HEK293 (cell line): Measurements from ENCODE around the gene MRPL36.
A peak's percentile ranks its signal among the peaks of the same experiment; 100 is the strongest.

Source experiments
- BCL11A ChIP-seq: fragments of 450-650 bp; formaldehyde crosslinking; IDR thresholded peaks from 2 replicates; pipeline ENCODE4 v1.5.1; 2016; ENCODE audit warnings: low read depth, missing biosample characterization, missing genetic modification characterization
- BCL11B ChIP-seq: fragments of 450-650 bp; formaldehyde crosslinking; IDR thresholded peaks from 2 replicates; pipeline ENCODE4 v1.5.1; 2016; ENCODE audit warnings: low read depth, missing biosample characterization, missing genetic modification characterization
- SP2 ChIP-seq: fragments of 450-650 bp; formaldehyde crosslinking; IDR thresholded peaks from 2 replicates; pipeline ENCODE4 v1.5.1; 2016; ENCODE audit warnings: missing biosample characterization, missing genetic modification characterization
- SP3 ChIP-seq: fragments of 450-650 bp; formaldehyde crosslinking; IDR thresholded peaks from 2 replicates; pipeline ENCODE4 v1.5.1; 2016; ENCODE audit warnings: missing biosample characterization, missing genetic modification characterization
- TRIM28 ChIP-seq: IDR thresholded peaks from 2 replicates; pipeline ENCODE4 v1.6.1; 2011; ENCODE audit warnings: low read length, control low read depth, borderline replicate concordance
- ZFP41 ChIP-seq: fragments of 450-650 bp; formaldehyde crosslinking; IDR thresholded peaks from 2 replicates; pipeline ENCODE4 v1.5.1; 2016; ENCODE audit warnings: missing biosample characterization, missing genetic modification characterization, borderline replicate concordance
- ZNF121 ChIP-seq: fragments of 450-650 bp; formaldehyde crosslinking; IDR thresholded peaks from 2 replicates; pipeline ENCODE4 v1.5.1; 2016; ENCODE audit warnings: missing biosample characterization, missing genetic modification characterization
- ZNF223 ChIP-seq: fragments of 450-650 bp; formaldehyde crosslinking; IDR thresholded peaks from 2 replicates; pipeline ENCODE4 v1.5.1; 2016; ENCODE audit warnings: missing biosample characterization, missing genetic modification characterization
- ZNF404 ChIP-seq: fragments of 450-650 bp; formaldehyde crosslinking; IDR thresholded peaks from 2 replicates; pipeline ENCODE4 v1.5.1; 2017; ENCODE audit warnings: missing biosample characterization, missing genetic modification characterization
- ZNF501 ChIP-seq: fragments of 450-650 bp; formaldehyde crosslinking; IDR thresholded peaks from 2 replicates; pipeline ENCODE4 v1.5.1; 2016; ENCODE audit warnings: missing biosample characterization, missing genetic modification characterization
- ZNF529 ChIP-seq: fragments of 450-650 bp; formaldehyde crosslinking; IDR thresholded peaks from 2 replicates; pipeline ENCODE4 v1.5.1; 2017; ENCODE audit warnings: missing genetic modification characterization, missing biosample characterization; ENCODE audit not compliant: insufficient replicate concordance
- ZNF544 ChIP-seq: fragments of 450-650 bp; formaldehyde crosslinking; IDR thresholded peaks from 2 replicates; pipeline ENCODE4 v1.5.0; 2017; ENCODE audit warnings: missing biosample characterization, missing genetic modification characterization
- ZNF792 ChIP-seq: fragments of 450-650 bp; formaldehyde crosslinking; IDR thresholded peaks from 2 replicates; pipeline ENCODE4 v1.5.1; 2016; ENCODE audit warnings: missing biosample characterization, missing genetic modification characterization
- ZSCAN23 ChIP-seq: fragments of 450-650 bp; formaldehyde crosslinking; IDR thresholded peaks from 2 replicates; pipeline ENCODE4 v1.5.1; 2016; ENCODE audit warnings: missing biosample characterization, missing genetic modification characterization
- ZXDB ChIP-seq: fragments of 450-650 bp; formaldehyde crosslinking; IDR thresholded peaks from 2 replicates; pipeline ENCODE4 v1.5.1; 2016; ENCODE audit warnings: missing biosample characterization, missing genetic modification characterization
- TF ChIP-seq, protein P1 (sequence below): fragments of 450-650 bp; formaldehyde crosslinking; IDR thresholded peaks from 2 replicates; pipeline ENCODE4 v1.5.1; 2016; ENCODE audit warnings: missing biosample characterization, missing genetic modification characterization, low read depth
- TF ChIP-seq, protein P2 (sequence below): fragments of 450-650 bp; formaldehyde crosslinking; IDR thresholded peaks from 2 replicates; pipeline ENCODE4 v1.5.1; 2016; ENCODE audit warnings: missing biosample characterization, missing genetic modification characterization
- TF ChIP-seq, protein P3 (sequence below): fragments of 450-650 bp; formaldehyde crosslinking; IDR thresholded peaks from 2 replicates; pipeline ENCODE4 v1.5.1; 2017; ENCODE audit warnings: missing biosample characterization, missing genetic modification characterization
- TF ChIP-seq, protein P4 (sequence below): fragments of 450-650 bp; formaldehyde crosslinking; IDR thresholded peaks from 2 replicates; pipeline ENCODE4 v1.5.1; 2016; ENCODE audit warnings: missing biosample characterization, missing genetic modification characterization
- TF ChIP-seq, protein P5 (sequence below): fragments of 450-650 bp; formaldehyde crosslinking; IDR thresholded peaks from 2 replicates; pipeline ENCODE4 v1.5.1; 2016; ENCODE audit warnings: missing biosample characterization, missing genetic modification characterization
- TF ChIP-seq, protein P6 (sequence below): fragments of 450-650 bp; formaldehyde crosslinking; IDR thresholded peaks from 2 replicates; pipeline ENCODE4 v1.5.1; 2017; ENCODE audit warnings: missing biosample characterization, missing genetic modification characterization

Gene MRPL36

DNA sequence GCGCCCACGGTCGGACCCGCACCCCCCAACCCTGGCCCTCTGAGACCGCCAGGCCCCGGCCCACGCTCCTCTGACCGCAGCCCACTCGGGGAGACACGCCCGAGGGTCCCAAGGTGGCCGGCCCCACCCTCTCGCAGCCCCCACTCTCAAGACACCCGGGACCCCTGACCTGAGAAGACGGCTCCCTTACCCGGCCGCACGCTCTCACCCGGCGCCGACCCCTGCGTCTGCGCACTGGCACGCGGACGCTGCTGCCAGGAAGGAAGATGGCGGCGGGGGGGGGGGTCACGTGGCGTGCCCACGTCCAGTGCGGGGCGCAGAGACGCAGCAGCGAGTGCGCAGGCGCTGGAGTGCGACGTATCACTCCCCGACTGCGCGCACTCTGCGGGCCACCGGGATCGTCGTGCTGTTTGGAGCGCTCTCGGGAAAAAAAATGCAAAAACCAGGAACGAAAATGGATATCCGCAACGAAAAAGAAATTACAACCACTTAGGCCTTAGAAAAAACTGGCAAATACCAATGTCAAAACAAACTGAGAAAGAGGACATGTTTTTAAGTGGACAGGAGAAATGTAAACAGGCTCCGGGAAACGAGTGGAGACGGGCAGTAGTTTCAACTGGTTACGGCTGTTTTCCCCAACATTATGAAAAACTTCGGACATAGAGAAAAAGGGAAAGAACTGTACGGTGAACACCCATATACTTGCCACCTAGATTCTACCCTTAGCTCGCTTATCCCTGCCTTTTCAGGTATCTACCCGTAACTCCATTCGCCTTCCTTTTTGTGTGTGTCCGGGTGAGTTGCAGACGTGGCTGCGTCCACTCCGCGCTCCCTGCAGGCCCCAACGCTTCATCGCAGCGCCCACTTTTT lies at the start of gene MRPL36 (continued):
- TF ChIP-seq, protein P1, sequence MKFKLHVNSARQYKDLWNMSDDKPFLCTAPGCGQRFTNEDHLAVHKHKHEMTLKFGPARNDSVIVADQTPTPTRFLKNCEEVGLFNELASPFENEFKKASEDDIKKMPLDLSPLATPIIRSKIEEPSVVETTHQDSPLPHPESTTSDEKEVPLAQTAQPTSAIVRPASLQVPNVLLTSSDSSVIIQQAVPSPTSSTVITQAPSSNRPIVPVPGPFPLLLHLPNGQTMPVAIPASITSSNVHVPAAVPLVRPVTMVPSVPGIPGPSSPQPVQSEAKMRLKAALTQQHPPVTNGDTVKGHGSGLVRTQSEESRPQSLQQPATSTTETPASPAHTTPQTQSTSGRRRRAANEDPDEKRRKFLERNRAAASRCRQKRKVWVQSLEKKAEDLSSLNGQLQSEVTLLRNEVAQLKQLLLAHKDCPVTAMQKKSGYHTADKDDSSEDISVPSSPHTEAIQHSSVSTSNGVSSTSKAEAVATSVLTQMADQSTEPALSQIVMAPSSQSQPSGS (tag by site-specific recombination): no peak
- TF ChIP-seq ZNF121 (tag by site-specific recombination) (no peak), ZFP41 (no peak), SP3 (tag by site-specific recombination) (no peak), ZNF404 (tag by site-specific recombination) (no peak), ZNF792 (no peak), ZXDB (tag by site-specific recombination) (peak; percentile 32), ZSCAN23 (no peak; the same call in 1 of the 2 replicates), TRIM28 (no peak), ZNF223 (tag by site-specific recombination) (no peak), ZNF501 (tag by site-specific recombination) (no peak), ZNF544 (tag by site-specific recombination) (no peak), ZNF529 (tag by site-specific recombination) (no peak), BCL11A (tag by site-specific recombination) (no peak; the same call in 1 of the 2 replicates), SP2 (tag by site-specific recombination) (peak; percentile 24; the same call in 1 of the 2 replicates), BCL11B (no peak)
- TF ChIP-seq, protein P2, sequence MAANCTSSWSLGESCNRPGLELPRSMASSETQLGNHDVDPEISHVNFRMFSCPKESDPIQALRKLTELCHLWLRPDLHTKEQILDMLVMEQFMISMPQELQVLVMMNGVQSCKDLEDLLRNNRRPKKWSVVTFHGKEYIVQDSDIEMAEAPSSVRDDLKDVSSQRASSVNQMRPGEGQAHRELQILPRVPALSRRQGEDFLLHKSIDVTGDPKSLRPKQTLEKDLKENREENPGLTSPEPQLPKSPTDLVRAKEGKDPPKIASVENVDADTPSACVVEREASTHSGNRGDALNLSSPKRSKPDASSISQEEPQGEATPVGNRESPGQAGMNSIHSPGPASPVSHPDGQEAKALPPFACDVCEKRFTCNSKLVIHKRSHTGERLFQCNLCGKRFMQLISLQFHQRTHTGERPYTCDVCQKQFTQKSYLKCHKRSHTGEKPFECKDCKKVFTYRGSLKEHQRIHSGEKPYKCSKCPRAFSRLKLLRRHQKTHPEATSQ (tag by site-specific recombination): no peak
- TF ChIP-seq, protein P3, sequence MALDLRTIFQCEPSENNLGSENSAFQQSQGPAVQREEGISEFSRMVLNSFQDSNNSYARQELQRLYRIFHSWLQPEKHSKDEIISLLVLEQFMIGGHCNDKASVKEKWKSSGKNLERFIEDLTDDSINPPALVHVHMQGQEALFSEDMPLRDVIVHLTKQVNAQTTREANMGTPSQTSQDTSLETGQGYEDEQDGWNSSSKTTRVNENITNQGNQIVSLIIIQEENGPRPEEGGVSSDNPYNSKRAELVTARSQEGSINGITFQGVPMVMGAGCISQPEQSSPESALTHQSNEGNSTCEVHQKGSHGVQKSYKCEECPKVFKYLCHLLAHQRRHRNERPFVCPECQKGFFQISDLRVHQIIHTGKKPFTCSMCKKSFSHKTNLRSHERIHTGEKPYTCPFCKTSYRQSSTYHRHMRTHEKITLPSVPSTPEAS (tag by site-specific recombination): no peak
- TF ChIP-seq, protein P4, sequence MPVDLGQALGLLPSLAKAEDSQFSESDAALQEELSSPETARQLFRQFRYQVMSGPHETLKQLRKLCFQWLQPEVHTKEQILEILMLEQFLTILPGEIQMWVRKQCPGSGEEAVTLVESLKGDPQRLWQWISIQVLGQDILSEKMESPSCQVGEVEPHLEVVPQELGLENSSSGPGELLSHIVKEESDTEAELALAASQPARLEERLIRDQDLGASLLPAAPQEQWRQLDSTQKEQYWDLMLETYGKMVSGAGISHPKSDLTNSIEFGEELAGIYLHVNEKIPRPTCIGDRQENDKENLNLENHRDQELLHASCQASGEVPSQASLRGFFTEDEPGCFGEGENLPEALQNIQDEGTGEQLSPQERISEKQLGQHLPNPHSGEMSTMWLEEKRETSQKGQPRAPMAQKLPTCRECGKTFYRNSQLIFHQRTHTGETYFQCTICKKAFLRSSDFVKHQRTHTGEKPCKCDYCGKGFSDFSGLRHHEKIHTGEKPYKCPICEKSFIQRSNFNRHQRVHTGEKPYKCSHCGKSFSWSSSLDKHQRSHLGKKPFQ (tag by site-specific recombination): no peak
- TF ChIP-seq, protein P5, sequence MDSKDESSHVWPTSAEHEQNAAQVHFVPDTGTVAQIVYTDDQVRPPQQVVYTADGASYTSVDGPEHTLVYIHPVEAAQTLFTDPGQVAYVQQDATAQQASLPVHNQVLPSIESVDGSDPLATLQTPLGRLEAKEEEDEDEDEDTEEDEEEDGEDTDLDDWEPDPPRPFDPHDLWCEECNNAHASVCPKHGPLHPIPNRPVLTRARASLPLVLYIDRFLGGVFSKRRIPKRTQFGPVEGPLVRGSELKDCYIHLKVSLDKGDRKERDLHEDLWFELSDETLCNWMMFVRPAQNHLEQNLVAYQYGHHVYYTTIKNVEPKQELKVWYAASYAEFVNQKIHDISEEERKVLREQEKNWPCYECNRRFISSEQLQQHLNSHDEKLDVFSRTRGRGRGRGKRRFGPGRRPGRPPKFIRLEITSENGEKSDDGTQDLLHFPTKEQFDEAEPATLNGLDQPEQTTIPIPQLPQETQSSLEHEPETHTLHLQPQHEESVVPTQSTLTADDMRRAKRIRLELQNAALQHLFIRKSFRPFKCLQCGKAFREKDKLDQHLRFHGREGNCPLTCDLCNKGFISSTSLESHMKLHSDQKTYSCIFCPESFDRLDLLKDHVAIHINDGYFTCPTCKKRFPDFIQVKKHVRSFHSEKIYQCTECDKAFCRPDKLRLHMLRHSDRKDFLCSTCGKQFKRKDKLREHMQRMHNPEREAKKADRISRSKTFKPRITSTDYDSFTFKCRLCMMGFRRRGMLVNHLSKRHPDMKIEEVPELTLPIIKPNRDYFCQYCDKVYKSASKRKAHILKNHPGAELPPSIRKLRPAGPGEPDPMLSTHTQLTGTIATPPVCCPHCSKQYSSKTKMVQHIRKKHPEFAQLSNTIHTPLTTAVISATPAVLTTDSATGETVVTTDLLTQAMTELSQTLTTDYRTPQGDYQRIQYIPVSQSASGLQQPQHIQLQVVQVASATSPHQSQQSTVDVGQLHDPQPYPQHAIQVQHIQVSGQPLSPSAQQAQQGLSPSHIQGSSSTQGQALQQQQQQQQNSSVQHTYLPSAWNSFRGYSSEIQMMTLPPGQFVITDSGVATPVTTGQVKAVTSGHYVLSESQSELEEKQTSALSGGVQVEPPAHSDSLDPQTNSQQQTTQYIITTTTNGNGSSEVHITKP (tag by site-specific recombination): peak; percentile 87
- TF ChIP-seq, protein P6, sequence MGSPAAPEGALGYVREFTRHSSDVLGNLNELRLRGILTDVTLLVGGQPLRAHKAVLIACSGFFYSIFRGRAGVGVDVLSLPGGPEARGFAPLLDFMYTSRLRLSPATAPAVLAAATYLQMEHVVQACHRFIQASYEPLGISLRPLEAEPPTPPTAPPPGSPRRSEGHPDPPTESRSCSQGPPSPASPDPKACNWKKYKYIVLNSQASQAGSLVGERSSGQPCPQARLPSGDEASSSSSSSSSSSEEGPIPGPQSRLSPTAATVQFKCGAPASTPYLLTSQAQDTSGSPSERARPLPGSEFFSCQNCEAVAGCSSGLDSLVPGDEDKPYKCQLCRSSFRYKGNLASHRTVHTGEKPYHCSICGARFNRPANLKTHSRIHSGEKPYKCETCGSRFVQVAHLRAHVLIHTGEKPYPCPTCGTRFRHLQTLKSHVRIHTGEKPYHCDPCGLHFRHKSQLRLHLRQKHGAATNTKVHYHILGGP (tag by site-specific recombination): no peak
